H9 (cell line): ENCODE data around the gene SELENOF. TPM values are rescaled to one million over a fixed set of nuclear protein-coding genes. Genes with fewer than 3 reads are reported as not detected.

Experiments
- DNase-seq: peaks from one replicate; pipeline ENCODE4 v3.0.0-alpha.2; 2017
- H2AFZ ChIP-seq: one replicate; pipeline ENCODE4 v1.6.1; 2013; ENCODE audit warnings: mild to moderate bottlenecking, low read length, control low read depth, moderate library complexity
- H2AK5ac ChIP-seq: 2 replicates; pipeline ENCODE4 v1.6.1; 2013; ENCODE audit warnings: low read length, control low read depth, mixed read lengths; ENCODE audit not compliant: insufficient read length
- H2BK120ac ChIP-seq: one replicate; pipeline ENCODE4 v1.6.1; 2013; ENCODE audit warnings: low read depth, mild to moderate bottlenecking, low read length, control low read depth, inconsistent platforms; ENCODE audit not compliant: poor library complexity, severe bottlenecking
- H2BK12ac ChIP-seq: 2 replicates; pipeline ENCODE4 v1.6.1; 2013; ENCODE audit warnings: low read length, control low read depth, mixed read lengths, low read depth; ENCODE audit not compliant: insufficient read length
- H2BK15ac ChIP-seq: 2 replicates; pipeline ENCODE4 v1.6.1; 2013; ENCODE audit warnings: low read depth, low read length, control low read depth
- H2BK20ac ChIP-seq: one replicate; pipeline ENCODE4 v1.6.1; 2013; ENCODE audit warnings: low read depth, mild to moderate bottlenecking, low read length, control low read depth, inconsistent platforms; ENCODE audit not compliant: poor library complexity, severe bottlenecking
- H2BK5ac ChIP-seq: 2 replicates; pipeline ENCODE4 v1.6.1; 2013; ENCODE audit warnings: low read length, control low read depth, mixed read lengths; ENCODE audit not compliant: insufficient read length
- H3K14ac ChIP-seq: 2 replicates; pipeline ENCODE4 v1.6.1; 2013; ENCODE audit warnings: low read length, control low read depth; ENCODE audit not compliant: insufficient read depth
- H3K18ac ChIP-seq: 2 replicates; pipeline ENCODE4 v1.6.1; 2013; ENCODE audit warnings: low read depth, mild to moderate bottlenecking, mixed read lengths, low read length, control low read depth; ENCODE audit not compliant: insufficient read length
- H3K23ac ChIP-seq: 2 replicates; pipeline ENCODE4 v1.6.1; 2013; ENCODE audit warnings: low read length, control low read depth, mixed read lengths, low read depth; ENCODE audit not compliant: insufficient read length
- H3K23me2 ChIP-seq: 2 replicates; pipeline ENCODE4 v1.6.1; 2013; ENCODE audit warnings: low read depth, mild to moderate bottlenecking, mixed read lengths, low read length, control low read depth; ENCODE audit not compliant: insufficient read length, poor library complexity, severe bottlenecking
- H3K27ac ChIP-seq: 2 replicates; pipeline ENCODE4 v1.5.1; 2013; ENCODE audit warnings: low read length, control low read depth, mixed read lengths, low read depth; ENCODE audit not compliant: insufficient read length
- H3K27me3 ChIP-seq: 2 replicates; pipeline ENCODE4 v1.6.1; 2013; ENCODE audit warnings: low read length, control low read depth, inconsistent platforms; ENCODE audit not compliant: insufficient read depth
- H3K4ac ChIP-seq: 2 replicates; pipeline ENCODE4 v1.6.1; 2013; ENCODE audit warnings: low read depth, mild to moderate bottlenecking, control low read depth, inconsistent platforms, low read length, moderate library complexity
- H3K4me1 ChIP-seq: 2 replicates; pipeline ENCODE4 v1.6.1; 2013; ENCODE audit warnings: low read length, control low read depth, inconsistent platforms; ENCODE audit not compliant: insufficient read depth
- H3K4me2 ChIP-seq: 2 replicates; pipeline ENCODE4 v1.6.1; 2013; ENCODE audit warnings: low read length, control low read depth, mixed read lengths; ENCODE audit not compliant: insufficient read length, insufficient read depth
- H3K56ac ChIP-seq: 2 replicates; pipeline ENCODE4 v1.6.1; 2013; ENCODE audit warnings: low read depth, mild to moderate bottlenecking, mixed read lengths, low read length, control low read depth; ENCODE audit not compliant: insufficient read length
- H3K79me1 ChIP-seq: 2 replicates; pipeline ENCODE4 v1.6.1; 2013; ENCODE audit warnings: low read depth, mild to moderate bottlenecking, moderate library complexity, low read length, control low read depth, inconsistent platforms; ENCODE audit not compliant: insufficient read depth, poor library complexity, severe bottlenecking
- H3K79me2 ChIP-seq: 2 replicates; pipeline ENCODE4 v1.6.1; 2013; ENCODE audit warnings: low read length, control low read depth, inconsistent platforms; ENCODE audit not compliant: insufficient read depth
- H3K9ac ChIP-seq: 2 replicates; pipeline ENCODE4 v1.6.1; 2013; ENCODE audit warnings: low read length, control low read depth, mixed read lengths; ENCODE audit not compliant: insufficient read length; ENCODE audit errors: extremely low read depth
- H3K9me3 ChIP-seq: one replicate; pipeline ENCODE4 v1.6.1; 2013; ENCODE audit warnings: low read depth, low read length, inconsistent platforms; ENCODE audit not compliant: control insufficient read depth
- H3T11ph ChIP-seq: one replicate; pipeline ENCODE4 v1.6.1; 2013; ENCODE audit warnings: mild to moderate bottlenecking, low read length, control low read depth, inconsistent platforms
- H4K20me1 ChIP-seq: one replicate; pipeline ENCODE4 v1.6.1; 2013; ENCODE audit not compliant: control insufficient read depth, insufficient read length, insufficient read depth
- H4K5ac ChIP-seq: 2 replicates; pipeline ENCODE4 v1.6.1; 2013; ENCODE audit warnings: low read depth, mild to moderate bottlenecking, mixed read lengths, low read length, control low read depth; ENCODE audit not compliant: insufficient read length
- H4K8ac ChIP-seq: replicated peaks from 2 replicates; pipeline ENCODE4 v1.6.1; 2013; ENCODE audit warnings: low read length, control low read depth, mixed read lengths, low read depth; ENCODE audit not compliant: insufficient read length
- H4K91ac ChIP-seq: 2 replicates; pipeline ENCODE4 v1.6.1; 2013; ENCODE audit warnings: low read depth, mild to moderate bottlenecking, moderate library complexity, mixed read lengths, low read length, control low read depth; ENCODE audit not compliant: insufficient read length
- H3K27ac Mint-ChIP-seq, 3 experiments: 2 replicates in 2 of 3; 3 replicates in 1 of 3; pipeline ENCODE4 v1.8.0; 2020 to 2021; ENCODE audit warnings: mixed read lengths in 3 of 3, mild to moderate bottlenecking in 1 of 3, moderate library complexity in 1 of 3
- H3K27me3 Mint-ChIP-seq: 2 replicates; pipeline ENCODE4 v1.8.0; 2021; ENCODE audit warnings: low read depth, mild to moderate bottlenecking, moderate library complexity, mixed read lengths
- H3K36me3 Mint-ChIP-seq, 3 experiments: 2 replicates in 2 of 3; 3 replicates in 1 of 3; pipeline ENCODE4 v1.8.0; 2020 to 2021; ENCODE audit warnings: low read depth in 3 of 3, mixed read lengths in 3 of 3; ENCODE audit not compliant: insufficient read depth in 1 of 3
- H3K4me1 Mint-ChIP-seq, 2 experiments: 2 replicates each; pipeline ENCODE4 v1.8.0; 2020; ENCODE audit warnings: mixed read lengths in 2 of 2
- H3K4me3 Mint-ChIP-seq, 2 experiments: 2 replicates in 1 of 2; 3 replicates in 1 of 2; pipeline ENCODE4 v1.8.0; 2020 to 2021; ENCODE audit warnings: mild to moderate bottlenecking in 2 of 2, mixed read lengths in 2 of 2, moderate library complexity in 1 of 2
- H3K9me3 Mint-ChIP-seq, 2 experiments: 2 replicates in 1 of 2; 3 replicates in 1 of 2; pipeline ENCODE4 v1.8.0; 2020; ENCODE audit warnings: mild to moderate bottlenecking in 2 of 2, mixed read lengths in 2 of 2, moderate library complexity in 1 of 2
- CTCF ChIP-seq: fragments of 200-600 bp; sonication (generic); conservative IDR thresholded peaks from 3 replicates; pipeline ENCODE4 v1.8.0; 2021; ENCODE audit warnings: antibody characterized with exemption, mild to moderate bottlenecking
- WGBS: extraction: QIAGEN DNeasy Blood & Tissue Kit; methylation state at CpG from one replicate; pipeline ENCODE4 v1.1.7; 2013; ENCODE audit warnings: missing lambda C conversion rate, low lambda C conversion rate, mixed read lengths; ENCODE audit not compliant: insufficient read length; ENCODE audit errors: extremely low coverage; 5-methylcytosine and 5-hydroxymethylcytosine counted together
- total RNA-seq: library from RNA; stranded (reverse); gene quantifications from 2 replicates; pipeline ENCODE4 v1.2.1, GENCODE V29; 2021

The SELENOF gene
- total RNA-seq, 1 experiment from 2014 or later = 143 TPM

- no peak for DNase-seq
- no peak overlapping the region for H3K27ac Mint-ChIP-seq
- Histone ChIP-seq H3K56ac (no peak overlapping the region), H4K91ac (no peak overlapping the region), H2BK5ac (no peak overlapping the region), H3K79me2 (peaks cover 9% of the 10 kb centered on the region; the same call in 1 of the 2 replicates), H3K9ac (no peak overlapping the region), H3K79me1 (peaks cover 13% of the 10 kb centered on the region), H4K5ac (no peak overlapping the region), H3K23me2 (no peaks in the 10 kb centered on the region), H3K9me3 (no peaks in the 10 kb centered on the region), H2AFZ (no peak overlapping the region), H3K18ac (no peak overlapping the region), H2BK15ac (no peak overlapping the region), H3K4me1 (no peaks in the 10 kb centered on the region), H3K14ac (no peak overlapping the region), H3K4ac (no peak overlapping the region), H3K27me3 (no peaks in the 10 kb centered on the region), H3K23ac (no peak overlapping the region), H4K8ac (no peak overlapping the region), H3K4me2 (no peak overlapping the region), H2BK12ac (no peak overlapping the region), H2AK5ac (no peak overlapping the region), H3T11ph (no peak overlapping the region), H3K27ac (no peak overlapping the region), H2BK20ac (no peak overlapping the region), H2BK120ac (no peak overlapping the region), H4K20me1 (no peaks in the 10 kb centered on the region)
- H3K4me3 Mint-ChIP-seq = no peak overlapping the region
- TF ChIP-seq CTCF = no peak
- peaks cover 0 to 7% (median 4%) of the 10 kb centered on the region in 3 experiments; a peak in 1 of 7 replicates for H3K36me3 Mint-ChIP-seq
- no peaks in the 10 kb centered on the region for H3K27me3 Mint-ChIP-seq
- no peaks in the 10 kb centered on the region for H3K9me3 Mint-ChIP-seq
- H3K4me1 Mint-ChIP-seq = peaks cover 19 to 25% of the 10 kb centered on the region in 2 experiments
- WGBS = no CpG with 5 or more reads among the region's 1 CpG
Observed at GRCh38 chr1:86951430-86951829, 37.5 kb upstream of the SELENOF start.
